Activated naive CD4-positive, alpha-beta T cell treated with anti-CD3 and anti-CD28 coated beads, Interleukin-2, amount 10 ng/mL, durations not matched to agents 7 days and 5 days (primary cell): ENCODE data around the gene MICAL3.

Experiments
- CTCF ChIA-PET: fragments of 350-600 bp; sonication (Branson Sonifier 250); formaldehyde crosslinking; loops from one replicate; lab custom pipeline; 2021; ENCODE audit warnings: antibody characterized with exemption; lab: Charles Lee
- DNase-seq: peaks from one replicate; pipeline ENCODE4 v3.0.0-alpha.2; 2020
- H3K27ac Mint-ChIP-seq: one replicate; pipeline ENCODE4 v1.8.0; 2021; ENCODE audit warnings: mild to moderate bottlenecking, moderate library complexity, mixed read lengths
- H3K27me3 Mint-ChIP-seq: one replicate; pipeline ENCODE4 v1.8.0; 2021; ENCODE audit warnings: mild to moderate bottlenecking, mixed read lengths
- H3K36me3 Mint-ChIP-seq: one replicate; pipeline ENCODE4 v1.8.0; 2021; ENCODE audit warnings: mixed read lengths
- H3K4me1 Mint-ChIP-seq: one replicate; pipeline ENCODE4 v1.8.0; 2021; ENCODE audit warnings: mixed read lengths
- H3K4me3 Mint-ChIP-seq: one replicate; pipeline ENCODE4 v1.8.0; 2021; ENCODE audit warnings: mild to moderate bottlenecking, moderate library complexity, mixed read lengths
- H3K9me3 Mint-ChIP-seq: one replicate; pipeline ENCODE4 v1.8.0; 2021; ENCODE audit warnings: mixed read lengths

The MICAL3 gene

DNA sequence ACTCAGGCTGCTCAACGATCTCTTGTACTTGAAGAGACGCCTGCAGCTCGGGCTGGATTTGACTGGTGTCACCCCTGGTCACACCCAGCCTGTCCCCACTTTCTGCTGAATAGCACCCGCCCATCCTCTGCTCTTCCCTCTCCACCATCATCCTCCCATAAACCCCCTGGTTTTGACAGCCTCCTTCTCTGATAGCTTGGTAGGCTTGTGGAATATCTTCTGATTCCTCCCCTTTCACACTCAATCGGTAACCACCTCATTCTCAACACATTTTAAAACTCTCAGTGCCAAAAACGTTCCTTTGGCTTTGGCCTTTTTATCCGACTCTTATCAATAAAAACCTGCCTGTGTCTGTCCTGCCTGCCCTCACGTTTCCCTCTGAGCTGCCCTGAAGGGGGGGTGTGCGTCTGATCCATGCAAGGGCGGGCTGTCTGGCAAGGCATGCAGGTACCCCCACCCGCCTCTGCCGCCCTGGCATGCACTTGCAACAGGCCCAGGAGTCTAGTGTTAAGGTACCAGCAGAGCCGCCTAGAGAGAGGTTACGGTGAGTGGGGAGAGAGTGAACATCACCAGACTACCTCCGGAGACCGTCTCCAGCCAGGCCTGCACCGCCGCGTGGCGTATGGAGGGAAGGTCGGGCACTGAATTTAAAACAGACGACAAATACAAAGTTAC is 198.3 kb downstream of the MICAL3 start:
- H3K9me3 Mint-ChIP-seq, result no peaks in the 10 kb centered on the region
- peaks cover 8% of the 10 kb centered on the region for H3K4me1 Mint-ChIP-seq
- H3K27ac Mint-ChIP-seq, result peak overlapping the region; percentile 17
- no peaks in the 10 kb centered on the region for H3K36me3 Mint-ChIP-seq
- DNase-seq, result no peak
- H3K4me3 Mint-ChIP-seq, result no peak overlapping the region
- CTCF ChIA-PET, result interaction anchor here (0.9 kb wide), 1 partner anchor 246 kb away, joined by 3 read pairs; no protein-coding TSS in a partner anchor
- H3K27me3 Mint-ChIP-seq, result no peaks in the 10 kb centered on the region

DNA sequence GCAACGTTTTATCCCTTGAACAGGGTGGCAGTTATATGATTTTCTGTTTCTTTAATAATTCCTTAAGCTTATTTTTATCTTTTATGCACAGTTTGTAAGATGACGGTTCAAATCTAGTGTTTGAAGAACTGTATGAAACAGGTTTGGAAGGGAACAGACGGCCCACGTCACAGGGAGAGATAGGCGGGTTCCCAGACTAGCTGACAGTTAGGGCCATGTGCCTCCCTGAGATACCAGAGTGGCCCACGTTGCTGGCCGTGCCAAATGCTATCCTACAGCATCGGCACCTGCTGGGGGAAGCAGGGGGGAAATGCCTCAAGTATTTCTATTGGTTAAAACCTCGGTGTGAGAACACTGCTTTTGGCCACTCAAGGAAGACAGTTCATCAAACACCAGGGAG is 199.9 kb downstream of the MICAL3 start:
- DNase-seq, result no peak
- Mint-ChIP-seq H3K9me3 (no peaks in the 10 kb centered on the region), H3K36me3 (no peaks in the 10 kb centered on the region), H3K4me1 (no peaks in the 10 kb centered on the region), H3K27me3 (no peaks in the 10 kb centered on the region), H3K27ac (no peak overlapping the region), H3K4me3 (no peak overlapping the region)
- CTCF ChIA-PET, result no interaction called here

- H3K27me3 Mint-ChIP-seq, result no peaks in the 10 kb centered on the region
- H3K27ac Mint-ChIP-seq, result no peak overlapping the region
- no peaks in the 10 kb centered on the region for H3K4me1 Mint-ChIP-seq
- H3K36me3 Mint-ChIP-seq, result no peaks in the 10 kb centered on the region
- DNase-seq, result no peak
- CTCF ChIA-PET, result no interaction called here
- H3K4me3 Mint-ChIP-seq, result no peak overlapping the region
- H3K9me3 Mint-ChIP-seq, result no peaks in the 10 kb centered on the region
These were observed 200.4 kb downstream of the MICAL3 start for GRCh38 chr22:17823964-17824363.

DNA sequence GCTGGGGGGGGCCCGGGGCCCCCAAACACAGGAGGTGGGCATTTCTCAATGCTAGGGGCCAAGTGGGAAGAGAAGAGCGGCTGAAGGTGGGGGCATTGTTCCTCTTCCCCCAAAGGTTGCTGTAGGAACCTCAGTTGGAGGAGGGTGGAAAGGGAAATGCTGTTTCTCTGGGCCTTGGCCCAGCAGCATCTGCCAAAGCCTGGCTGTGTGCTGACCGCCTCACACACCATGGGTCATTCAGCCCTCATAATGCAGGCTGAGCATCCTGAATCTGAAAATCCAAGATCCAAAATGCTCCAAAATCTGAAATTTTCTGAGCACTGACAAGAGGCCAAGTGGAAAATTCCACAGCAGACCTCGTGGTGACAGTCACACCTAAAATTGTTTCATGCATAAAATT is 201.1 kb downstream of the MICAL3 start:
- no peaks in the 10 kb centered on the region for H3K9me3 Mint-ChIP-seq
- no peaks in the 10 kb centered on the region for H3K27me3 Mint-ChIP-seq
- CTCF ChIA-PET, result no interaction called here
- no peaks in the 10 kb centered on the region for H3K4me1 Mint-ChIP-seq
- H3K4me3 Mint-ChIP-seq, result no peak overlapping the region
- no peaks in the 10 kb centered on the region for H3K36me3 Mint-ChIP-seq
- DNase-seq, result no peak
- H3K27ac Mint-ChIP-seq, result no peak overlapping the region

- no peak overlapping the region for H3K4me3 Mint-ChIP-seq
- no peaks in the 10 kb centered on the region for H3K4me1 Mint-ChIP-seq
- no peaks in the 10 kb centered on the region for H3K36me3 Mint-ChIP-seq
- H3K9me3 Mint-ChIP-seq, result no peaks in the 10 kb centered on the region
- H3K27me3 Mint-ChIP-seq, result no peaks in the 10 kb centered on the region
- CTCF ChIA-PET, result no interaction called here
- DNase-seq, result no peak
- peak overlapping the region; percentile 49 for H3K27ac Mint-ChIP-seq
These were observed 202.3 kb downstream of the MICAL3 start for GRCh38 chr22:17822087-17822486.

- no peaks in the 10 kb centered on the region for H3K27me3 Mint-ChIP-seq
- no peaks in the 10 kb centered on the region for H3K4me1 Mint-ChIP-seq
- no peak overlapping the region for H3K27ac Mint-ChIP-seq
- DNase-seq, result no peak
- H3K4me3 Mint-ChIP-seq, result no peak overlapping the region
- H3K9me3 Mint-ChIP-seq, result no peaks in the 10 kb centered on the region
- no peaks in the 10 kb centered on the region for H3K36me3 Mint-ChIP-seq
- CTCF ChIA-PET, result no interaction called here
These were observed 203.4 kb downstream of the MICAL3 start for GRCh38 chr22:17820879-17821439.

- Mint-ChIP-seq H3K36me3 (no peaks in the 10 kb centered on the region), H3K4me1 (no peaks in the 10 kb centered on the region), H3K9me3 (no peaks in the 10 kb centered on the region), H3K27ac (no peak overlapping the region), H3K27me3 (no peaks in the 10 kb centered on the region), H3K4me3 (no peak overlapping the region)
- no peak for DNase-seq
- CTCF ChIA-PET, result interaction anchor here (1.2 kb wide), 1 partner anchor 258 kb away, joined by 4 read pairs; no protein-coding TSS in a partner anchor
These were observed 205.7 kb downstream of the MICAL3 start for GRCh38 chr22:17818649-17819048.

DNA sequence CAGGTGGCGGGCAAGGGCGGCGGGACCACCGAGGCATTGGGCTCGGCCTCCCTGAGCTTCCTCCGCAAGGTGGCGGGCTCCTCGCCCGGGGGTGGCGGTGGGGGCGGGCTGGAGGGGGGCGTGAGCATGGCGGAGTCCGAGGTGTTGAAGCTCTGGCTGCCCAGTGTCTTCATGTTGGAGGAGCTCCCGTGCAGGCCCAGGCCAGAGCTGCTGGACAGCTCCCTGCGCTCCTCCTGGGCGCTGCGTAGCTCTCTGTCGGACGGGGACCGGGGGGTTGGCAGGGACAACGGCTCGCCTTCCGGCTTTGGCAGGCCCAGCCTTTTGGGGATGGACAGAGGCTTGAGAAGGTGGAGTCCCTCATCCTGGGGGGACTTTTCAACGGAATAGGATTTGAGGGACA is 206.2 kb downstream of the MICAL3 start:
- CTCF ChIA-PET, result interaction anchor here (1.2 kb wide), 1 partner anchor 258 kb away, joined by 4 read pairs; no protein-coding TSS in a partner anchor
- no peak for DNase-seq
- Mint-ChIP-seq H3K4me3 (no peak overlapping the region), H3K36me3 (no peaks in the 10 kb centered on the region), H3K9me3 (no peaks in the 10 kb centered on the region), H3K4me1 (no peaks in the 10 kb centered on the region), H3K27me3 (no peaks in the 10 kb centered on the region), H3K27ac (no peak overlapping the region)

GRCh38 chr22:17817511-17818065 is 206.8 kb downstream of the MICAL3 start:
- no peaks in the 10 kb centered on the region for H3K36me3 Mint-ChIP-seq
- CTCF ChIA-PET, result interaction anchor here (1.1 kb wide), 1 partner anchor 13 kb away, joined by 4 read pairs; no protein-coding TSS in a partner anchor
- DNase-seq, result no peak
- H3K9me3 Mint-ChIP-seq, result no peaks in the 10 kb centered on the region
- no peaks in the 10 kb centered on the region for H3K4me1 Mint-ChIP-seq
- no peak overlapping the region for H3K4me3 Mint-ChIP-seq
- no peak overlapping the region for H3K27ac Mint-ChIP-seq
- no peaks in the 10 kb centered on the region for H3K27me3 Mint-ChIP-seq

DNA sequence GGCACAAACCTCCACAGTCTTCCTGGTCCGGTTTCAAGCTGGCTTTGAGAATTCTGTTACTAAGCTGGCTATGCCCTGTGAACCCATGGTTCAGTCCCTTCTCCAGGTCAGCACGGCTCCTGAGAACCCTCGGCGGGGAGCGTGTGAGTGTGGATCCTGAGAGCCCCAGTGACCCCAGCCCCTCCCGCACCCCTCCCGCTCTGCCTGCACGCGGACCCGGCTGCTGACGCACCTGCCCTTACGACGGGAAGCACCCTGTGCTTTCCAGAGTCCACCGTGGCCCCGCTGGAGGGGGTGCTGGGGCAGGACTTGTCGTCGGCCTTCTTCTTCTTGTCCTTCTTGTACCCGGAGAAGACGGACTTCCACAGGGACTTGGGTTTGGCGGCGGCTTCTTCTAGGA is 207.3 kb downstream of the MICAL3 start:
- H3K27me3 Mint-ChIP-seq, result no peaks in the 10 kb centered on the region
- no peaks in the 10 kb centered on the region for H3K36me3 Mint-ChIP-seq
- CTCF ChIA-PET, result interaction anchor here (1.1 kb wide), 1 partner anchor 13 kb away, joined by 4 read pairs; no protein-coding TSS in a partner anchor

GRCh38 chr22:17816649-17817048 is 207.7 kb downstream of the MICAL3 start:
- no peak for DNase-seq
- Mint-ChIP-seq H3K27me3 (no peaks in the 10 kb centered on the region), H3K9me3 (no peaks in the 10 kb centered on the region), H3K27ac (no peak overlapping the region), H3K4me3 (no peak overlapping the region), H3K36me3 (no peaks in the 10 kb centered on the region), H3K4me1 (no peaks in the 10 kb centered on the region)
- CTCF ChIA-PET, result interaction anchor here (0.6 to 1.1 kb wide), 2 partner anchors 14 to 339 kb away, joined by 3 to 4 read pairs; no protein-coding TSS in a partner anchor

More for the DNA sequence above, 207.3 kb downstream of the MICAL3 start:
- Mint-ChIP-seq H3K9me3 (no peaks in the 10 kb centered on the region), H3K4me3 (no peak overlapping the region), H3K27ac (no peak overlapping the region), H3K4me1 (no peaks in the 10 kb centered on the region)
- no peak for DNase-seq

DNA sequence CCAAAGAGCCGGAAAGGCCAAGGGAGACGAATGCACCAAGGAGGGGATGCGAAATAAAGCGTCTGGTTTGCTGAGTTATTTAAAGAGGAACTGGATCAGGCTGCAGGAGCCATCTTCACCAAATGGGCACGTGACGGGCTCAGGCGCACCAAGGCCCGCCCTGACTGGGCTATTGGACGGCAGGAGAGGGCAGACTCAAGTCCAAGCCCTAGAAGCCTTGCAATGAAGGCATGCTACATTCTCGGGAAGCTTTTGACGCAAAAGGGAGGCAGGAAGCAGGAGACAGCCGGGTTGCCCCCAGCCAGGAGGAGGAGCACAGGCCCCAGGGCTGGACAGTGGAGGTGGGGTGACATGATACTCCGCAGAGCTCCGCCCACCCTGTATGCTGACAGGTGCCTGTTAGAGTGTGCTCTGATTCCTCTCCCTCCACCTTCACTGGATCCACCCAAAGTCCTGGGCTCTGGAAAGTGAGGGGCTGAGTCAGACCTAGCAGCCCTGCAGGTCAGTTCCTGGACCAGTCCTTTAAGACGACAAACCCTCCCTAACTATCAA is 208.6 kb downstream of the MICAL3 start:
- H3K36me3 Mint-ChIP-seq, result no peaks in the 10 kb centered on the region

DNA sequence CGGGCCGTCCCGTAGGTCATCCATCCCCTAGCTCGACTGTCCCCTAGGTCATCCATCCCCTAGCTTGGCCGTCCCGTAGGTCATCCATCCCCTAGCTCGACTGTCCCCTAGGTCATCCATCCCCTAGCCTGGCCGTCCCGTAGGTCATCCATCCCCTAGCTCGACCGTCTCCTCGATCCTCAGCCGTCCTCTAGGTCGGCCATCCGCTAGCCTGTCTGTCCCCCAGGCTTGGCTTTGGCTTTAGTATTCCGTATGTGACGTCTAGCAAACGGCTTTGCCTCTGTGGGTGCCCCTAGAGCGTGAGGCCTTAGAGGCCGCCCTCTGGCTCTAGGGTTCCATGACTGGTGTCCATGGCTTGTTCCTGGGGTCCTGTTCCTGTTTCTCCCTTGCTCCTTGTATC is 209.5 kb downstream of the MICAL3 start:
- Mint-ChIP-seq H3K27ac (no peak overlapping the region), H3K27me3 (no peaks in the 10 kb centered on the region), H3K9me3 (no peaks in the 10 kb centered on the region), H3K36me3 (no peaks in the 10 kb centered on the region), H3K4me1 (no peaks in the 10 kb centered on the region), H3K4me3 (no peak overlapping the region)
- no peak for DNase-seq
- CTCF ChIA-PET, result no interaction called here

More for the DNA sequence above, 208.6 kb downstream of the MICAL3 start:
- H3K4me1 Mint-ChIP-seq, result no peaks in the 10 kb centered on the region
- no peak overlapping the region for H3K4me3 Mint-ChIP-seq
- H3K27ac Mint-ChIP-seq, result no peak overlapping the region
- CTCF ChIA-PET, result interaction anchor here (0.6 kb wide), 1 partner anchor 340 kb away, joined by 3 read pairs; no protein-coding TSS in a partner anchor
- no peak for DNase-seq
- H3K9me3 Mint-ChIP-seq, result no peaks in the 10 kb centered on the region
- H3K27me3 Mint-ChIP-seq, result no peaks in the 10 kb centered on the region

DNA sequence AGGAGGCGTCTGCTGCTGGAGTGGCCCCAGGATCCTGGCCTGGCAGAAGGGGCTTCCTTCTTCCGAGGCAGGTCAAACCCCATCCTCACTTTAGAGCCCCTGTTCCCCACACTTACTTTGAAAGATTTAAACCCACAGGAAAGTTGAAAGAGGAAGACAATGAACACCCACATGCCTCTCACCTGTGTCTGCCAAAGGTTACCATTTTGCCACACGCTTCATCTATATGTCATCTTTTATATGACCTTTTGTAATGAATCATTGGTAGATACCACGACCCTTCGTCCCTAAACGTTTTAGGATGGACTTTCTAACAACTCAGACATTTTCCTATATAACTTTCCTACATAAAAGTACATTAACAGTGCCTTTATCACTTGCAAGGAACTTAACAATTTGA is 210.3 kb downstream of the MICAL3 start:
- CTCF ChIA-PET, result no interaction called here
- Mint-ChIP-seq H3K36me3 (no peaks in the 10 kb centered on the region), H3K4me3 (no peak overlapping the region), H3K27ac (no peak overlapping the region), H3K4me1 (no peaks in the 10 kb centered on the region), H3K27me3 (no peaks in the 10 kb centered on the region), H3K9me3 (no peaks in the 10 kb centered on the region)
- DNase-seq, result no peak
